Measurements from ENCODE around the gene ARHGEF4. TPM values are rescaled to one million over a fixed set of nuclear protein-coding genes. Genes with fewer than 3 reads are reported as not detected.
"Not testable (repeated sequence)": the region's sequence is repeated elsewhere in the genome, so short reads cannot be mapped to it uniquely, and the experiment has no call there.

Gene ARHGEF4
- total RNA-seq, 1 donor from 2014 or later: 43.2 TPM

- FAIRE-seq (no peak), DNase-seq (ENCODE audit: low spot score in 2 of 2) (peak in 1 of 2 donors; percentile 33)
These were observed 41.6 kb downstream of the ARHGEF4 start for GRCh38 chr2:130878316-130878715.

GRCh38 chr2:130878933-130879332 is 42.2 kb downstream of the ARHGEF4 start:
- no peak for FAIRE-seq
- DNase-seq (ENCODE audit: low spot score in 2 of 2): no peak

- FAIRE-seq: no peak
- no peak for DNase-seq (ENCODE audit: low spot score in 2 of 2)
These were observed 45.5 kb downstream of the ARHGEF4 start for GRCh38 chr2:130882111-130882690.

GRCh38 chr2:130882991-130883390 is 46.3 kb downstream of the ARHGEF4 start:
- DNase-seq (ENCODE audit: low spot score in 2 of 2) (no peak), FAIRE-seq (no peak)

GRCh38 chr2:130883496-130883895 is 46.8 kb downstream of the ARHGEF4 start:
- DNase-seq (ENCODE audit: low spot score in 2 of 2): no peak
- no peak for FAIRE-seq

- no peak for DNase-seq (ENCODE audit: low spot score in 2 of 2)
- FAIRE-seq: no peak
These were observed 47.3 kb downstream of the ARHGEF4 start for GRCh38 chr2:130884013-130884412.

GRCh38 chr2:130884503-130884902 is 47.8 kb downstream of the ARHGEF4 start:
- DNase-seq (ENCODE audit: low spot score in 2 of 2): no peak
- no peak for FAIRE-seq

- DNase-seq (ENCODE audit: low spot score in 2 of 2) (no peak), FAIRE-seq (no peak)
These were observed 50.9 kb downstream of the ARHGEF4 start for GRCh38 chr2:130887643-130888042.

- DNase-seq (ENCODE audit: low spot score in 2 of 2) (no peak), FAIRE-seq (no peak)
These were observed 54.4 kb downstream of the ARHGEF4 start for GRCh38 chr2:130890941-130891669.

- no peak for FAIRE-seq
- DNase-seq (ENCODE audit: low spot score in 2 of 2): no peak
These were observed 55.3 kb downstream of the ARHGEF4 start for GRCh38 chr2:130891966-130892365.

- no peak for FAIRE-seq
- DNase-seq (ENCODE audit: low spot score in 2 of 2): no peak
These were observed 56.4 kb downstream of the ARHGEF4 start for GRCh38 chr2:130892793-130893785.

- FAIRE-seq: no peak
- no peak for DNase-seq (ENCODE audit: low spot score in 2 of 2)
These were observed 57.7 kb downstream of the ARHGEF4 start for GRCh38 chr2:130894326-130894942.

GRCh38 chr2:130896813-130897212 is 60.1 kb downstream of the ARHGEF4 start:
- FAIRE-seq (no peak), DNase-seq (ENCODE audit: low spot score in 2 of 2) (no peak)

GRCh38 chr2:130898553-130898952 is 61.8 kb downstream of the ARHGEF4 start:
- no peak for DNase-seq (ENCODE audit: low spot score in 2 of 2)
- FAIRE-seq: no peak

GRCh38 chr2:130899306-130899705 is 62.6 kb downstream of the ARHGEF4 start:
- no peak for FAIRE-seq

GRCh38 chr2:130901061-130901460 is 64.3 kb downstream of the ARHGEF4 start:
- no peak for FAIRE-seq
- DNase-seq (ENCODE audit: low spot score in 2 of 2): no peak

More at GRCh38 chr2:130899306-130899705, 62.6 kb downstream of the ARHGEF4 start:
- DNase-seq (ENCODE audit: low spot score in 2 of 2): no peak

GRCh38 chr2:130901626-130902025 is 64.9 kb downstream of the ARHGEF4 start:
- FAIRE-seq; DNase-seq (ENCODE audit: low spot score in 2 of 2): not testable (repeated sequence)

GRCh38 chr2:130908832-130909231 is 72.1 kb downstream of the ARHGEF4 start:
- DNase-seq (ENCODE audit: low spot score in 2 of 2) (no peak), FAIRE-seq (no peak)

GRCh38 chr2:130910931-130911330 is 74.2 kb downstream of the ARHGEF4 start:
- FAIRE-seq (no peak), DNase-seq (ENCODE audit: low spot score in 2 of 2) (no peak)

GRCh38 chr2:130911482-130911881 is 74.8 kb downstream of the ARHGEF4 start:
- no peak for DNase-seq (ENCODE audit: low spot score in 2 of 2)
- no peak for FAIRE-seq

All from frontal cortex (tissue), 4 donors.